Measurements from ENCODE around the gene C18orf63.
"Not testable (repeated sequence)": the region's sequence is repeated elsewhere in the genome, so short reads cannot be mapped to it uniquely, and the experiment has no call there.

C18orf63 gene

GRCh38 chr18:74289137-74289536 is 26.5 kb upstream of the C18orf63 start:
- Histone ChIP-seq H3K36me3 (ENCODE audit: insufficient read depth, low read length) (no peaks in the 10 kb centered on the region), H3K27ac (no peak overlapping the region), H3K9ac (ENCODE audit: insufficient read length) (no peak overlapping the region), H3K4me3 (no peak overlapping the region), H3K9me3 (ENCODE audit: low read depth, low read length) (no peaks in the 10 kb centered on the region)
- no peak for TF ChIP-seq POLR2AphosphoS5 (IDR thresholded peaks at IDR 0.05; ENCODE audit: borderline replicate concordance, low read depth, low read length)
- TF ChIP-seq EZH2 (IDR thresholded peaks at IDR 0.05) = no peak
- no peak for TF ChIP-seq FOXP2 (optimal IDR thresholded peaks at IDR 0.05; ENCODE audit: control extremely low read depth, extremely low read length, insufficient read depth)
- DNase-seq (ENCODE audit: low read depth, low spot score) = no peak

DNA sequence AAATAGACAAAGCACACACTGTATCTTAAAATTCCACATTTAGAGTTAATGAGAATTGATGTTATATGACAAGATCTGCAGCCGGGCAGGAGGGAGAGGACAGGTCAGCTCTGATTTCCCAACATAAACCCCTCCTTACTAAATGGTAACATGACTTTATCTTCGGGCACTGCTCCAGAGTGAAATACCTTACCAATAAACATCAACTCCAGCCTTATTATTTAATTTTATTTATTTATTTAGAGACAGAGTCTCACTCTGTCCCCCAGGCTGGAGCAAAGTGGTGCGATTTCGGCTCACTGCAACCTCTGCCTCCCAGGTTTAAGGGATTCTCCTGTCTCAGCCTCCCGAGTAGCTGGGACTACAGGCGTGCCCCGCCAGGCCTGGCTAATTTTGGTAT is 25.6 kb upstream of the C18orf63 start:
- Histone ChIP-seq H3K27ac (no peak overlapping the region), H3K4me3 (no peak overlapping the region), H3K9ac (ENCODE audit: insufficient read length) (no peak overlapping the region), H3K9me3 (ENCODE audit: low read depth, low read length) (no peaks in the 10 kb centered on the region), H3K36me3 (ENCODE audit: insufficient read depth, low read length) (no peaks in the 10 kb centered on the region)
- TF ChIP-seq POLR2AphosphoS5 (IDR thresholded peaks at IDR 0.05; ENCODE audit: borderline replicate concordance, low read depth, low read length) = no peak
- TF ChIP-seq FOXP2 (optimal IDR thresholded peaks at IDR 0.05; ENCODE audit: control extremely low read depth, extremely low read length, insufficient read depth) = no peak
- no peak for TF ChIP-seq EZH2 (IDR thresholded peaks at IDR 0.05)
- DNase-seq (ENCODE audit: low read depth, low spot score) = no peak

- H3K36me3 ChIP-seq (ENCODE audit: insufficient read depth, low read length) = no peaks in the 10 kb centered on the region
- H3K9me3 ChIP-seq (ENCODE audit: low read depth, low read length) = no peaks in the 10 kb centered on the region
- H3K9ac ChIP-seq (ENCODE audit: insufficient read length) = no peak overlapping the region
- no peak for DNase-seq (ENCODE audit: low read depth, low spot score)
- H3K27ac ChIP-seq = no peak overlapping the region
- H3K4me3 ChIP-seq = peak overlapping the region; percentile 85
- TF ChIP-seq FOXP2 (optimal IDR thresholded peaks at IDR 0.05; ENCODE audit: control extremely low read depth, extremely low read length, insufficient read depth) = no peak
- TF ChIP-seq EZH2 (IDR thresholded peaks at IDR 0.05) = no peak
- TF ChIP-seq POLR2AphosphoS5 (IDR thresholded peaks at IDR 0.05; ENCODE audit: borderline replicate concordance, low read depth, low read length) = no peak
Measured at GRCh38 chr18:74290794-74291471, 24.7 kb upstream of the C18orf63 start.

DNA sequence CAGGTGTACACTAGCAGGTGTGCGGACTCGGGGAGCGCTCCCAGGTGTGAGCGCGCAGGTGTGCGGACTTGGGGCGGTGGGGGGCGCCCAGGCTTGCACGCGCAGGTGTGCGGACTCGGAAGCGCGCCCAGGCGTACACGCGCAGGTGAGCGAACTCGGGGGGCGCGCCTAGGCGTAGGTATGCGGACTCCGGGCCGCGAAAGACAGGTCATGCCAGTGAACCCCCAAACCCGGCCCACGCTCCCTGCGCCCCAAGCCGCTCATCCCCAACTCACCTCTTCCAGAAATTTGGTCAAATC is 24.2 kb upstream of the C18orf63 start:
- Histone ChIP-seq H3K4me3 (peak overlapping the region; percentile 85), H3K36me3 (ENCODE audit: insufficient read depth, low read length) (no peaks in the 10 kb centered on the region), H3K9ac (ENCODE audit: insufficient read length) (peak overlapping the region; percentile 49), H3K27ac (no peak overlapping the region), H3K9me3 (ENCODE audit: low read depth, low read length) (no peaks in the 10 kb centered on the region)
- TF ChIP-seq FOXP2 (optimal IDR thresholded peaks at IDR 0.05; ENCODE audit: control extremely low read depth, extremely low read length, insufficient read depth) = no peak
- no peak for TF ChIP-seq POLR2AphosphoS5 (IDR thresholded peaks at IDR 0.05; ENCODE audit: borderline replicate concordance, low read depth, low read length)
- TF ChIP-seq EZH2 (IDR thresholded peaks at IDR 0.05) = no peak
- DNase-seq (ENCODE audit: low read depth, low spot score) = no peak

- peak; percentile 72 for DNase-seq (ENCODE audit: low read depth, low spot score)
- Histone ChIP-seq H3K36me3 (ENCODE audit: insufficient read depth, low read length) (no peaks in the 10 kb centered on the region), H3K9me3 (ENCODE audit: low read depth, low read length) (no peaks in the 10 kb centered on the region), H3K27ac (no peak within 1 kb of the TSS), H3K4me3 (peak within 1 kb of the TSS; percentile 85), H3K9ac (ENCODE audit: insufficient read length) (peak within 1 kb of the TSS; percentile 49)
- TF ChIP-seq FOXP2 (optimal IDR thresholded peaks at IDR 0.05; ENCODE audit: control extremely low read depth, extremely low read length, insufficient read depth) = no peak
- TF ChIP-seq POLR2AphosphoS5 (IDR thresholded peaks at IDR 0.05; ENCODE audit: borderline replicate concordance, low read depth, low read length) = peak; percentile 91
- no peak for TF ChIP-seq EZH2 (IDR thresholded peaks at IDR 0.05)
Measured at GRCh38 chr18:74291771-74292540, 23.7 kb upstream of the C18orf63 start, which contains the start of gene CYB5A. Gene CYB5A, minus strand, starts transcription at chr18:74291963. Its CDS starts 88 bp downstream, at chr18:74291875.

DNA sequence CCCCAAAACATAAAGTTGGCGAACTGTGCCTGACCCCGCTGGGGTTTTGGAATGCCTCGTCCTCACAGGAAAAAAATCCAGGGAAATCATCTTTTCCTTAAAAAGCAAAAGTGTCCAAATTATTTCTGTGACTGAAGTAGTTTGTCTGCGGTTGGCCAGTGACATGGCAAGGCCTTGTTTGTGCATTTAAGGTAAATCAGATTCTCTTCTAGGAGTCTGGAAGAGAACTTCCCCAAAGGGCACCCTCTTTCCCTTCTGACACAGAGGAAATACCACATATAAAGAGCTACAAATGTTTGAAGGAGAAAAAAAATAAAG is 23.1 kb upstream of the C18orf63 start:
- no peak overlapping the region for H3K27ac ChIP-seq
- H3K9me3 ChIP-seq (ENCODE audit: low read depth, low read length) = no peaks in the 10 kb centered on the region
- TF ChIP-seq FOXP2 (optimal IDR thresholded peaks at IDR 0.05; ENCODE audit: control extremely low read depth, extremely low read length, insufficient read depth) (no peak), POLR2AphosphoS5 (IDR thresholded peaks at IDR 0.05; ENCODE audit: borderline replicate concordance, low read depth, low read length) (no peak), EZH2 (IDR thresholded peaks at IDR 0.05) (no peak)
- no peaks in the 10 kb centered on the region for H3K36me3 ChIP-seq (ENCODE audit: insufficient read depth, low read length)
- DNase-seq (ENCODE audit: low read depth, low spot score) = no peak
- no peak overlapping the region for H3K9ac ChIP-seq (ENCODE audit: insufficient read length)
- peak overlapping the region; percentile 85 for H3K4me3 ChIP-seq

GRCh38 chr18:74292982-74293381 is 22.7 kb upstream of the C18orf63 start:
- H3K4me3 ChIP-seq; H3K27ac ChIP-seq; H3K9me3 ChIP-seq (ENCODE audit: low read depth, low read length); H3K9ac ChIP-seq (ENCODE audit: insufficient read length); H3K36me3 ChIP-seq (ENCODE audit: insufficient read depth, low read length); DNase-seq (ENCODE audit: low read depth, low spot score): not testable (repeated sequence)

DNA sequence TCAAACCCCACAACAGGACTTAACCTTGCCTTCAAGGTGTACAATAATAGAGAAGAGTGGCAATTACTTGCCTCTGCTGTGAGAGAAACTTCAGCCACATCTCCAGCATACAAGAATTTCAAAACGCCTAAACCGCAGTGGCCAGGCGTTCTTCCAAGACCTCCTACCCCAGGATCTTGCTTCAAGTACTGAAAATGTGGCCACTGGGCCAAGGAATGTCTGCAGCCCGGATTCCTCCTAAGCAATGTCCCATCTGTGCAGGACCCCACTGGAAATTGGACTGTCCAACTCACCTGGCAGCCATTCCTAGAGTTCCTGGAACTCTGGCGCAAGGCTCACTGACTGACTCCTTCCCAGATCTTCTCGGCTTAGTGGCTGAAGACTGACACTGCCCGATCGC is 21.1 kb upstream of the C18orf63 start:
- H3K4me3 ChIP-seq = no peak overlapping the region
- no peak for TF ChIP-seq FOXP2 (optimal IDR thresholded peaks at IDR 0.05; ENCODE audit: control extremely low read depth, extremely low read length, insufficient read depth)

GRCh38 chr18:74299162-74299561 is 16.5 kb upstream of the C18orf63 start:
- H3K4me3 ChIP-seq = no peak overlapping the region
- no peaks in the 10 kb centered on the region for H3K9me3 ChIP-seq (ENCODE audit: low read depth, low read length)
- no peak for DNase-seq (ENCODE audit: low read depth, low spot score)
- H3K36me3 ChIP-seq (ENCODE audit: insufficient read depth, low read length) = no peaks in the 10 kb centered on the region
- TF ChIP-seq FOXP2 (optimal IDR thresholded peaks at IDR 0.05; ENCODE audit: control extremely low read depth, extremely low read length, insufficient read depth) (no peak), POLR2AphosphoS5 (IDR thresholded peaks at IDR 0.05; ENCODE audit: borderline replicate concordance, low read depth, low read length) (no peak), EZH2 (IDR thresholded peaks at IDR 0.05) (no peak)
- no peak overlapping the region for H3K9ac ChIP-seq (ENCODE audit: insufficient read length)
- H3K27ac ChIP-seq = no peak overlapping the region

More for the DNA sequence above, 21.1 kb upstream of the C18orf63 start:
- no peak for DNase-seq (ENCODE audit: low read depth, low spot score)
- Histone ChIP-seq H3K27ac (no peak overlapping the region), H3K9ac (ENCODE audit: insufficient read length) (no peak overlapping the region), H3K9me3 (ENCODE audit: low read depth, low read length) (no peaks in the 10 kb centered on the region), H3K36me3 (ENCODE audit: insufficient read depth, low read length) (no peaks in the 10 kb centered on the region)

All from SK-N-MC (cell line).